Peyer's patch (tissue), 4 donors: ENCODE results near the gene RTN4.

ENCODE experiments used
- CTCF ChIP-seq, 6 experiments: fragments of 450-650 bp in 4 of 6; fragments of 200-600 bp in 2 of 6; sonication (generic) in 1 of 6; IDR thresholded peaks; one replicate each; pipeline ENCODE4 v1.5.1; 2017 to 2019; ENCODE audit warnings: antibody characterized with exemption in 6 of 6, mild to moderate bottlenecking in 3 of 6, moderate library complexity in 1 of 6
- POLR2A ChIP-seq, 2 donors: fragments of 450-650 bp; IDR thresholded peaks; one replicate each; pipeline ENCODE4 v1.5.1; 2017; ENCODE audit warnings: antibody characterized with exemption in 2 of 2, mild to moderate bottlenecking in 2 of 2, moderate library complexity in 2 of 2

- TF ChIP-seq CTCF (IDR thresholded peaks at IDR 0.05) = no peak
- no peak for TF ChIP-seq POLR2A (IDR thresholded peaks at IDR 0.05)
These were observed 17.0 kb downstream of the RTN4 start for GRCh38 chr2:55033076-55033742.
